HepG2 (cell line): ENCODE data around the gene NIPSNAP3A. TPM values are rescaled to one million over a fixed set of nuclear protein-coding genes. Genes with fewer than 3 reads are reported as not detected.

ENCODE experiments used
- ATAC-seq: fragments of 200-7000 bp; cut with Tn5 transposase; 3 replicates; pipeline ENCODE4 v1.9.1; 2020; ENCODE audit warnings: mild to moderate bottlenecking, moderate library complexity
- BruUV-seq: library from RNA; stranded (reverse); fragments of 400-500 nt; replicated peaks from 2 replicates; lab custom pipeline; 2021; lab: Mats Ljungman, UMichigan
- CTCF ChIA-PET: fragments of 300-600 bp; formaldehyde crosslinking; extraction: SDS; loops from one replicate; lab custom pipeline; 2021; ENCODE audit warnings: low total read pairs, inconsistent platforms, low intra/inter-chr PET ratio; lab: Yijun Ruan, JAX
- POLR2A ChIA-PET: fragments of 350-600 bp; sonication (Branson Sonifier 250); formaldehyde crosslinking; loops from one replicate; lab custom pipeline; 2020; ENCODE audit warnings: antibody characterized with exemption, inconsistent platforms; lab: Yijun Ruan, JAX
- DNase-seq: peaks from one replicate; pipeline ENCODE4 v3.0.0-alpha.2; 2015; ENCODE audit warnings: low spot score
- FAIRE-seq: peaks from 3 replicates; lab custom pipeline; 2011; peaks lifted over from hg19 to GRCh38; lab: Jason Lieb, UNC
- H2AFZ ChIP-seq: one replicate; pipeline ENCODE4 v1.6.1; 2011; ENCODE audit warnings: low read length, inconsistent platforms
- H3K27ac ChIP-seq: fragments of 300-600 bp; 3 replicates; pipeline ENCODE4 v1.8.0; 2011; ENCODE audit warnings: mixed run types, mild to moderate bottlenecking, mixed read lengths, low read length, inconsistent platforms; ENCODE audit not compliant: insufficient read depth; ENCODE audit errors: extremely low read length
- H3K27me3 ChIP-seq, 2 experiments: fragments of 200-600 bp in 1 of 2; 2 replicates in 1 of 2; 3 replicates in 1 of 2; pipeline versions ENCODE4 v1.6.0 to v1.8.0; 2011; ENCODE audit warnings: low read length in 2 of 2, mild to moderate bottlenecking in 2 of 2, moderate library complexity in 2 of 2, inconsistent platforms in 1 of 2; ENCODE audit not compliant: insufficient read depth in 2 of 2, control insufficient read depth in 1 of 2
- H3K36me3 ChIP-seq, 2 experiments: fragments of 200-600 bp in 1 of 2; replicated peaks in 1 of 2; 2 replicates in 1 of 2; 3 replicates in 1 of 2; pipeline versions ENCODE4 v1.5.1 to v1.8.0; 2011; ENCODE audit warnings: low read length in 2 of 2, inconsistent platforms in 1 of 2; ENCODE audit not compliant: insufficient read depth in 2 of 2, control insufficient read depth in 1 of 2
- H3K4me1 ChIP-seq: 2 replicates; pipeline ENCODE4 v1.5.1; 2012; ENCODE audit warnings: low read length, inconsistent platforms; ENCODE audit not compliant: insufficient read depth
- H3K4me2 ChIP-seq: 2 replicates; pipeline ENCODE4 v1.6.0; 2011; ENCODE audit warnings: low read depth, low read length, inconsistent platforms
- H3K4me3 ChIP-seq, 3 experiments: fragments of 200-600 bp in 1 of 3; sonication (generic), shearing (Covaris generic) in 1 of 3; replicated peaks in 1 of 3; 2 replicates each; pipeline ENCODE4 v1.5.1; 2011 to 2016; ENCODE audit warnings: low read length in 3 of 3, inconsistent platforms in 2 of 3, low read depth in 2 of 3, mild to moderate bottlenecking in 2 of 3, control low read depth in 1 of 3, mixed read lengths in 1 of 3; ENCODE audit not compliant: insufficient read depth in 1 of 3
- H3K79me2 ChIP-seq: one replicate; pipeline ENCODE4 v1.6.1; 2011; ENCODE audit warnings: low read length, inconsistent platforms; ENCODE audit not compliant: insufficient read depth
- H3K9ac ChIP-seq: 2 replicates; pipeline ENCODE4 v1.6.0; 2011; ENCODE audit warnings: mild to moderate bottlenecking, low read depth, low read length, inconsistent platforms; ENCODE audit not compliant: insufficient read depth
- H3K9me3 ChIP-seq: 2 replicates; pipeline ENCODE4 v1.5.1; 2012; ENCODE audit warnings: mild to moderate bottlenecking, low read length
- H4K20me1 ChIP-seq: 2 replicates; pipeline ENCODE4 v1.6.0; 2011; ENCODE audit warnings: inconsistent platforms, mild to moderate bottlenecking, low read length, moderate library complexity; ENCODE audit not compliant: insufficient read depth
- AGO2 ChIP-seq: fragments of 200-400 bp; formaldehyde crosslinking; optimal IDR thresholded peaks from 2 replicates; pipeline ENCODE3; 2017; ENCODE audit warnings: mild to moderate bottlenecking, low read depth, low read length, moderate library complexity
- GFI1 ChIP-seq: sonication (generic); formaldehyde crosslinking; IDR thresholded peaks from 2 replicates; pipeline ENCODE4 v1.5.0; 2020; ENCODE audit warnings: missing genetic modification reagents, mild to moderate bottlenecking, borderline replicate concordance
- IKZF4 ChIP-seq: sonication (generic); formaldehyde crosslinking; IDR thresholded peaks from 2 replicates; pipeline ENCODE4 v1.5.1; 2020; ENCODE audit warnings: borderline replicate concordance, mild to moderate bottlenecking, low read depth, missing genetic modification reagents; ENCODE audit errors: not compliant biosample characterization
- NFATC3 ChIP-seq: sonication (generic); formaldehyde crosslinking; IDR thresholded peaks from 2 replicates; pipeline ENCODE4 v1.5.1; 2020; ENCODE audit warnings: mild to moderate bottlenecking, missing genetic modification reagents
- PAX8 ChIP-seq: sonication (generic); formaldehyde crosslinking; IDR thresholded peaks from 2 replicates; pipeline ENCODE4 v1.8.0; 2022; ENCODE audit warnings: mild to moderate bottlenecking, missing genetic modification reagents, borderline replicate concordance
- RFXANK ChIP-seq: IDR thresholded peaks from 2 replicates; pipeline ENCODE4 v1.6.1; 2016
- SOX13 ChIP-seq, 3 experiments: fragments of 450-650 bp in 1 of 3; sonication (generic) in 1 of 3; formaldehyde crosslinking in 1 of 3; IDR thresholded peaks in 2 of 3; conservative IDR thresholded peaks in 1 of 3; 2 replicates each; pipeline versions ENCODE4 v1.5.0 to v1.6.1; 2016 to 2020; ENCODE audit warnings: antibody characterized with exemption in 1 of 3, mild to moderate bottlenecking in 1 of 3, missing compliant biosample characterization in 1 of 3, missing genetic modification reagents in 1 of 3, moderate library complexity in 1 of 3
- STAG1 ChIP-seq: sonication (generic); formaldehyde crosslinking; IDR thresholded peaks from 2 replicates; pipeline ENCODE4 v1.4.0; 2020; ENCODE audit warnings: missing genetic modification reagents
- ZFP36L1 ChIP-seq: sonication (generic); formaldehyde crosslinking; IDR thresholded peaks from 2 replicates; pipeline ENCODE4 v1.8.0; 2022; ENCODE audit warnings: mild to moderate bottlenecking, missing genetic modification reagents, moderate library complexity
- ZNF260 ChIP-seq: sonication (generic); formaldehyde crosslinking; IDR thresholded peaks from 2 replicates; pipeline ENCODE4 v1.4.0; 2020; ENCODE audit warnings: missing genetic modification reagents, low read depth, mild to moderate bottlenecking, borderline replicate concordance
- ZNF282 ChIP-seq: fragments of 450-650 bp; IDR thresholded peaks from 2 replicates; pipeline ENCODE4 v1.6.1; 2018; ENCODE audit not compliant: partially characterized antibody
- ZNF350 ChIP-seq: sonication (generic); formaldehyde crosslinking; IDR thresholded peaks from 2 replicates; pipeline ENCODE4 v1.4.0; 2020; ENCODE audit warnings: mild to moderate bottlenecking, low read depth, missing genetic modification reagents, borderline replicate concordance
- ZNF556 ChIP-seq: sonication (generic); formaldehyde crosslinking; IDR thresholded peaks from 2 replicates; pipeline ENCODE4 v1.4.0; 2020; ENCODE audit warnings: mild to moderate bottlenecking, missing genetic modification reagents, borderline replicate concordance
- ZNF619 ChIP-seq: sonication (generic); formaldehyde crosslinking; IDR thresholded peaks from 2 replicates; pipeline ENCODE4 v1.4.0; 2020; ENCODE audit warnings: mild to moderate bottlenecking, missing genetic modification reagents
- ZNF790 ChIP-seq: sonication (generic); formaldehyde crosslinking; IDR thresholded peaks from 2 replicates; pipeline ENCODE4 v1.8.0; 2022; ENCODE audit warnings: missing genetic modification reagents, mild to moderate bottlenecking, borderline replicate concordance
- WGBS: methylation state at CpG from one replicate; pipeline ENCODE4 v1.1.6; 2017; ENCODE audit warnings: low lambda C conversion rate; 5-methylcytosine and 5-hydroxymethylcytosine counted together
- in situ Hi-C: cut with HindIII; loops from 2 replicates; pipeline ENCODE4 v1.10.0; 2017; ENCODE audit warnings: low pct_unique_long_range_greater_than_20kb; ENCODE audit not compliant: extremely low pct_ligation_motif_present
- intact Hi-C: fragments of 100-400 bp; cut with micrococcal nuclease; formaldehyde crosslinking; loops from one replicate; pipeline ENCODE4 v1.10.0; 2022; ENCODE audit not compliant: unreplicated experiment
- polyA plus RNA-seq, 8 experiments: library from polyadenylated mRNA; depleted of rRNA in 3 of 8; stranded (reverse) in 7 of 8; unstranded in 1 of 8; fragments of >200 nt; fragmentation: Illumina TruSeq in 4 of 8; extraction: Trizol in 4 of 8; gene quantifications; 2 replicates each; pipeline versions ENCODE4 v1.2.1 to v1.2.3, GENCODE V29; 2011 to 2016; ENCODE audit warnings: low read depth in 4 of 8, missing spikeins in 1 of 8, mixed read lengths in 1 of 8; ENCODE audit not compliant: insufficient read depth in 1 of 8
- total RNA-seq, 5 experiments: library from RNA; depleted of rRNA; stranded (reverse); fragments of >200 nt; fragmentation: Illumina TruSeq; extraction: Trizol; gene quantifications; 2 replicates each; pipeline ENCODE4 v1.2.3, GENCODE V29; 2016; ENCODE audit warnings: low read depth in 1 of 5
- TF ChIP-seq, protein P1 (sequence below): sonication (generic); formaldehyde crosslinking; IDR thresholded peaks from 2 replicates; pipeline ENCODE4 v1.4.0; 2020; ENCODE audit warnings: missing genetic modification reagents

Gene NIPSNAP3A
- total and polyA plus RNA-seq, 2 of the 13 experiments (the other 11 are each of a cell fraction or from before 2014, with no cell fraction given): 13.7 to 14.6 TPM

DNA sequence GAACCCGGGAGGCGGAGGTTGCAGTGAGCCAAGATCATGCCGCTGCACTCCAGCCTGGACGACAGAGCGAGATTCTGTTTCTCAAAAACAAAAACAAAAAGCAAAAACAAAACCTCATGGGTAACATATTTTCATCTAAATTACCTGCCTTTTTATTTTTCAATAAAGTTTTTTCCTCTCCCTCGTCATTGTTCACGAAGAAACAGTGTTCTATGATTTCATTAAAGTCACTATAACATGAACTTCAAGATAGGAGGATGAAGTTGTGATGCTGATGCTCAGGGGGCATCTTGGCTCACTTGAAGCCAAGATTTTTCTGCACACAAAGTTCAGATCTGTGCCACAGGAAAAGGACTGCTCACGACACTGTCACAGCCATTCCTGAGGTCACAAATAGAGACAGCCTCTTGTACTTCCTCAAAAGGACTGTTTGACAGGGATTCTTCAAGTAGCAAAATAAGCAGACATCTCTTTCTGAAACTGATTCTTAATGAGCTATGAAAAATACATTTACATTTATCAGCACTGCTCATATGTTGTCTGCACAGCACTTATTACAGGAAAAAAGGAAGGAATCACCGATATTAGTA is 32.6 kb downstream of the NIPSNAP3A start:
- no peak overlapping the region for H3K4me2 ChIP-seq
- TF ChIP-seq ZNF790 (CRISPR knock-in tag): no peak
- no peak for TF ChIP-seq ZNF619 (CRISPR knock-in tag)
- peak; percentile 31 for TF ChIP-seq AGO2
- no peak for TF ChIP-seq ZNF260
- TF ChIP-seq ZNF350 (CRISPR knock-in tag): no peak
- BruUV-seq: no TSS peak
- ChIA-PET CTCF (no interaction called here), POLR2A (no interaction called here)
- DNase-seq (no peak), FAIRE-seq (no peak), ATAC-seq (no peak)
- no peaks in the 10 kb centered on the region for H3K9me3 ChIP-seq
- H3K4me3 ChIP-seq: no peak overlapping the region
- H4K20me1 ChIP-seq: no peaks in the 10 kb centered on the region
- H3K9ac ChIP-seq: no peak overlapping the region
- no peak overlapping the region for H3K27ac ChIP-seq
- 96% methylated on average over 9 of the region's 9 CpGs for WGBS
- H3K27me3 ChIP-seq: no peaks in the 10 kb centered on the region
- peaks cover 12 to 27% of the 10 kb centered on the region in 2 experiments for H3K36me3 ChIP-seq
- no peaks in the 10 kb centered on the region for H3K79me2 ChIP-seq
- in situ Hi-C loops: no loop called here
- no peaks in the 10 kb centered on the region for H3K4me1 ChIP-seq
- intact Hi-C loops: loop anchor here (10.0 kb wide), 1 partner anchor 635 kb away; no protein-coding TSS in a partner anchor
- H2AFZ ChIP-seq: no peak overlapping the region

GRCh38 chr9:104780796-104781395 is 33.4 kb downstream of the NIPSNAP3A start:
- Histone ChIP-seq H3K27ac (no peak overlapping the region), H3K4me3 (no peak overlapping the region), H3K9ac (no peak overlapping the region), H3K9me3 (no peaks in the 10 kb centered on the region), H3K36me3 (peaks cover 16 to 36% of the 10 kb centered on the region in 2 experiments), H3K79me2 (no peaks in the 10 kb centered on the region), H3K4me1 (no peaks in the 10 kb centered on the region), H3K27me3 (no peaks in the 10 kb centered on the region), H2AFZ (no peak overlapping the region), H4K20me1 (no peaks in the 10 kb centered on the region), H3K4me2 (no peak overlapping the region)
- CTCF ChIA-PET: no interaction called here
- BruUV-seq: no TSS peak
- DNase-seq (no peak), FAIRE-seq (no peak), ATAC-seq (no peak)
- WGBS: 98% methylated on average over 1 of the region's 1 CpG
- intact Hi-C loops: loop anchor here (10.0 kb wide), 1 partner anchor 634 kb away; no protein-coding TSS in a partner anchor
- POLR2A ChIA-PET: no interaction called here
- in situ Hi-C loops: no loop called here
- TF ChIP-seq PAX8 (CRISPR knock-in tag) (no peak), SOX13 (IDR thresholded peaks at IDR 0.05) (no peak), SOX13 (CRISPR knock-in tag; conservative IDR thresholded peaks at IDR 0.05 in 1 of 2, IDR thresholded peaks at IDR 0.05 in 1 of 2) (no peak), RFXANK (CRISPR knock-in tag) (no peak), GFI1 (CRISPR knock-in tag) (no peak), ZNF282 (no peak), ZNF556 (no peak), IKZF4 (CRISPR knock-in tag) (no peak), ZFP36L1 (CRISPR knock-in tag) (no peak), STAG1 (CRISPR knock-in tag) (peak; percentile 52), NFATC3 (no peak)
- TF ChIP-seq, protein P1, sequence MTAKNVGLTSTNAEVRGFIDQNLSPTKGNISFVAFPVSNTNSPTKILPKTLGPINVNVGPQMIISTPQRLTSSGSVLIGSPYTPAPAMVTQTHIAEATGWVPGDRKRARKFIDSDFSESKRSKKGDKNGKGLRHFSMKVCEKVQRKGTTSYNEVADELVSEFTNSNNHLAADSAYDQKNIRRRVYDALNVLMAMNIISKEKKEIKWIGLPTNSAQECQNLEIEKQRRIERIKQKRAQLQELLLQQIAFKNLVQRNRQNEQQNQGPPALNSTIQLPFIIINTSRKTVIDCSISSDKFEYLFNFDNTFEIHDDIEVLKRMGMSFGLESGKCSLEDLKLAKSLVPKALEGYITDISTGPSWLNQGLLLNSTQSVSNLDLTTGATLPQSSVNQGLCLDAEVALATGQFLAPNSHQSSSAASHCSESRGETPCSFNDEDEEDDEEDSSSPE: no peak
